GM18502 (cell line): ENCODE results near the gene KRTAP4-5.
"Not testable (repeated sequence)": the region's sequence is repeated elsewhere in the genome, so short reads cannot be mapped to it uniquely, and the experiment has no call there.

Experiments
- ATAC-seq: cut with Tn5 transposase; IDR thresholded peaks from one replicate; pipeline ENCODE4 v1.9.1; 2021; ENCODE audit warnings: mild to moderate bottlenecking; ENCODE audit not compliant: unreplicated experiment, poor library complexity

KRTAP4-5 gene

DNA sequence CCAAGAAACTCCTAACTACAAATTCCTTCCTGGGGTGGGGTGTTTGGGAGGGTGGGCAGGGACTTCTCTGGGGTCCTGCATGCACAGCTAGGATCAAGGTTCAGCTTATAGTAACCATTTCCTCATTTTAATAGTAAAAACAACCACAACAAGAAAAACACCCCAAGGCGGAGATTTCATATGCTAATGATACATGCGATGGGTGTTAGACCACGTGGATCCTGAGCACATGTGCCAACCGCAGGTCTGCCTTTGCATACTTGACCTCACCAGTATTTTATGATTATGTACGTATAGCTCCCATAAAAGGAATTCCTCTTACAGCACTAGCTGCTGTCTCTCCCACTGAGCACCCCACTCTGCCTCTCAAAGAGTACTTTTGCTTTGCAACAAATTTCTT, 33.3 kb downstream of the KRTAP4-5 start:
- no peak for ATAC-seq

DNA sequence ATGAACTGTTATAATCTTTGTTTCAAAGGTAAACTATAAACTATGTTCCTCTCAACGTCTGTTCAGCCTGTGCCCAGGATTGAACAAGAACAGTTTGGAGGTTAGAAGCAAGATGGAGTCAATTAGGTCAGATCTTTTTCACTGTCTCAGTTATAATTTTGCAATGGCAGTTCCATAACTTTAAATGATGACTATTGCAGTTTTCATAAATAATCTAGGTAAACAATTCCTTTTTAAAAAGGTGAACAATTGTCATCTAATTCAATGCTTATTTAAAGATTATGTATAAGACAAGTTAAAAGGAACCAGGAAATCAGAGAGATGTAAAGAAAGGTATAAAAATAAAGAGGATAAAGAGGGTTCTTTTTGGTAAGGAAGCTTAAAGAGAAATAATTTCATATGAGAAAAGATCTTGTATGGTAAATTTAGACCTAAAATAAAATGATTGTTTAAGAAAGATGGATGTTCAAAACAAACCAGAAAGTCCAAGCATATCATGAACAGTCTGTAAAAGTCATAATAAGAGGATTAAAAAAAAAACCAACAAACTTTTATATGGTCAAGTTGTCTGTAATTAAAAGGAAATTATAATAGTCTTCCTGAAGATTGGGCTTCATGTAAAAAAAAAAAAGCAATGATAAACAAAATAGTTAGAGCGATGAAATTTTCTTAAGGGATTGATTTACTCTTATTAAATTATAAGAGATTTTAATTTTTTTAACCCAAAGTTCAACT, 38.3 kb downstream of the KRTAP4-5 start:
- ATAC-seq = no peak

GRCh38 chr17:41108728-41109386, 40.8 kb downstream of the KRTAP4-5 start:
- ATAC-seq = not testable (repeated sequence)

GRCh38 chr17:41107941-41108450, 41.6 kb downstream of the KRTAP4-5 start:
- no peak for ATAC-seq

- not testable (repeated sequence) for ATAC-seq
These were observed 44.3 kb downstream of the KRTAP4-5 start, which contains the start of gene KRTAP4-9 for GRCh38 chr17:41105347-41105746. Gene KRTAP4-9 (plus strand): TSS chr17:41105389. CDS start chr17:41105389, 0 bp downstream.

GRCh38 chr17:41104386-41105038, 45.1 kb downstream of the KRTAP4-5 start:
- not testable (repeated sequence) for ATAC-seq

- no peak for ATAC-seq
These were observed 45.7 kb downstream of the KRTAP4-5 start for GRCh38 chr17:41103896-41104295.

- no peak for ATAC-seq
These were observed 47.9 kb downstream of the KRTAP4-5 start, which contains the start of gene KRTAP4-16 for GRCh38 chr17:41101586-41102259. Gene KRTAP4-16 (minus strand): TSS chr17:41102209. CDS start chr17:41102209, 0 bp downstream.

- not testable (repeated sequence) for ATAC-seq
These were observed 49.7 kb downstream of the KRTAP4-5 start for GRCh38 chr17:41099682-41100480.
